HepG2 (cell line): ENCODE measurements around the gene MYORG. TPM values are rescaled to one million over a fixed set of nuclear protein-coding genes. Genes with fewer than 3 reads are reported as not detected.
A peak's percentile ranks its signal among the peaks of the same experiment; 100 is the strongest.

ENCODE experiments used
- FOXA1 ChIP-seq, 2 experiments: fragments of 450-650 bp in 1 of 2; sonication (generic) in 1 of 2; formaldehyde crosslinking in 1 of 2; IDR thresholded peaks; 2 replicates each; pipeline versions ENCODE4 v1.4.0 to v1.6.1; 2016 to 2020; ENCODE audit warnings: missing genetic modification reagents in 1 of 2
- GATA4 ChIP-seq: sonication (generic); IDR thresholded peaks from 2 replicates; pipeline ENCODE4 v1.6.1; 2016; ENCODE audit warnings: antibody characterized with exemption, low read depth, borderline replicate concordance
- HHEX ChIP-seq: IDR thresholded peaks from 2 replicates; pipeline ENCODE4 v1.6.1; 2016; ENCODE audit warnings: control low read depth
- NCOA2 ChIP-seq: sonication (generic); formaldehyde crosslinking; IDR thresholded peaks from 2 replicates; pipeline ENCODE4 v1.8.0; 2022; ENCODE audit warnings: inconsistent platforms
- NR1H2 ChIP-seq: sonication (generic); formaldehyde crosslinking; IDR thresholded peaks from 2 replicates; pipeline ENCODE4 v1.8.1; 2022; ENCODE audit warnings: low read depth, missing genetic modification reagents, borderline replicate concordance
- PHF8 ChIP-seq: sonication (generic); formaldehyde crosslinking; IDR thresholded peaks from 2 replicates; pipeline ENCODE4 v1.5.0; 2020; ENCODE audit warnings: missing genetic modification reagents
- RBM22 ChIP-seq: fragments of 200-400 bp; formaldehyde crosslinking; optimal IDR thresholded peaks from 2 replicates; pipeline ENCODE3; 2017; ENCODE audit warnings: mild to moderate bottlenecking, low read length, moderate library complexity
- SKI ChIP-seq: fragments of 450-650 bp; IDR thresholded peaks from one replicate; pipeline ENCODE4 v1.6.1; 2018; ENCODE audit warnings: mild to moderate bottlenecking; ENCODE audit not compliant: partially characterized antibody
- ZNF17 ChIP-seq: sonication (generic); formaldehyde crosslinking; IDR thresholded peaks from 2 replicates; pipeline ENCODE4 v1.5.0; 2020; ENCODE audit warnings: mild to moderate bottlenecking, missing genetic modification reagents
- ZNF224 ChIP-seq: sonication (generic); formaldehyde crosslinking; IDR thresholded peaks from 2 replicates; pipeline ENCODE4 v1.5.0; 2020; ENCODE audit warnings: mild to moderate bottlenecking, missing genetic modification reagents
- ZNF629 ChIP-seq: sonication (generic); formaldehyde crosslinking; conservative IDR thresholded peaks from 2 replicates; pipeline ENCODE4 v1.5.0; 2020; ENCODE audit warnings: missing genetic modification reagents
- ZNF644 ChIP-seq: IDR thresholded peaks from 2 replicates; pipeline ENCODE4 v1.6.1; 2016; ENCODE audit warnings: low read depth
- ZNF652 ChIP-seq: IDR thresholded peaks from 2 replicates; pipeline ENCODE4 v1.6.1; 2016; ENCODE audit warnings: low read depth, borderline replicate concordance
- ZSCAN20 ChIP-seq: sonication (generic); formaldehyde crosslinking; IDR thresholded peaks from 2 replicates; pipeline ENCODE4 v1.4.0; 2020; ENCODE audit warnings: missing genetic modification reagents, mild to moderate bottlenecking, borderline replicate concordance
- polyA plus RNA-seq, 8 experiments: library from polyadenylated mRNA; depleted of rRNA in 3 of 8; stranded (reverse) in 7 of 8; unstranded in 1 of 8; fragments of >200 nt; fragmentation: Illumina TruSeq in 4 of 8; extraction: Trizol in 4 of 8; gene quantifications; 2 replicates each; pipeline versions ENCODE4 v1.2.1 to v1.2.3, GENCODE V29; 2011 to 2016; ENCODE audit warnings: low read depth in 4 of 8, missing spikeins in 1 of 8, mixed read lengths in 1 of 8; ENCODE audit not compliant: insufficient read depth in 1 of 8
- total RNA-seq, 5 experiments: library from RNA; depleted of rRNA; stranded (reverse); fragments of >200 nt; fragmentation: Illumina TruSeq; extraction: Trizol; gene quantifications; 2 replicates each; pipeline ENCODE4 v1.2.3, GENCODE V29; 2016; ENCODE audit warnings: low read depth in 1 of 5
- TF ChIP-seq, protein P1 (sequence below): sonication (generic); formaldehyde crosslinking; conservative IDR thresholded peaks from 2 replicates; pipeline ENCODE4 v1.4.0; 2020; ENCODE audit warnings: missing genetic modification reagents
- TF ChIP-seq, protein P2 (sequence below), 2 experiments: sonication (generic) in 1 of 2; formaldehyde crosslinking in 1 of 2; IDR thresholded peaks; 2 replicates each; pipeline versions ENCODE4 v1.5.1 to v1.6.1; 2011 to 2020; ENCODE audit warnings: borderline replicate concordance in 1 of 2, low read depth in 1 of 2, low read length in 1 of 2, mild to moderate bottlenecking in 1 of 2, missing genetic modification reagents in 1 of 2, moderate library complexity in 1 of 2
- TF ChIP-seq, protein P3 (sequence below): sonication (generic); formaldehyde crosslinking; conservative IDR thresholded peaks from 2 replicates; pipeline ENCODE4 v1.8.1; 2023; ENCODE audit warnings: missing genetic modification reagents
- TF ChIP-seq, protein P4 (sequence below): sonication (generic); formaldehyde crosslinking; IDR thresholded peaks from 2 replicates; pipeline ENCODE4 v1.8.0; 2022; ENCODE audit warnings: mild to moderate bottlenecking, missing genetic modification reagents; ENCODE audit not compliant: insufficient replicate concordance
- TF ChIP-seq, protein P5 (sequence below): sonication (generic); formaldehyde crosslinking; IDR thresholded peaks from 2 replicates; pipeline ENCODE4 v1.8.0; 2022; ENCODE audit warnings: missing genetic modification reagents, mild to moderate bottlenecking, inconsistent platforms, borderline replicate concordance

MYORG gene
- total and polyA plus RNA-seq, 2 of the 13 experiments (the other 11 are each of a cell fraction or from before 2014, with no cell fraction given), result 11.1 to 22.4 TPM

DNA sequence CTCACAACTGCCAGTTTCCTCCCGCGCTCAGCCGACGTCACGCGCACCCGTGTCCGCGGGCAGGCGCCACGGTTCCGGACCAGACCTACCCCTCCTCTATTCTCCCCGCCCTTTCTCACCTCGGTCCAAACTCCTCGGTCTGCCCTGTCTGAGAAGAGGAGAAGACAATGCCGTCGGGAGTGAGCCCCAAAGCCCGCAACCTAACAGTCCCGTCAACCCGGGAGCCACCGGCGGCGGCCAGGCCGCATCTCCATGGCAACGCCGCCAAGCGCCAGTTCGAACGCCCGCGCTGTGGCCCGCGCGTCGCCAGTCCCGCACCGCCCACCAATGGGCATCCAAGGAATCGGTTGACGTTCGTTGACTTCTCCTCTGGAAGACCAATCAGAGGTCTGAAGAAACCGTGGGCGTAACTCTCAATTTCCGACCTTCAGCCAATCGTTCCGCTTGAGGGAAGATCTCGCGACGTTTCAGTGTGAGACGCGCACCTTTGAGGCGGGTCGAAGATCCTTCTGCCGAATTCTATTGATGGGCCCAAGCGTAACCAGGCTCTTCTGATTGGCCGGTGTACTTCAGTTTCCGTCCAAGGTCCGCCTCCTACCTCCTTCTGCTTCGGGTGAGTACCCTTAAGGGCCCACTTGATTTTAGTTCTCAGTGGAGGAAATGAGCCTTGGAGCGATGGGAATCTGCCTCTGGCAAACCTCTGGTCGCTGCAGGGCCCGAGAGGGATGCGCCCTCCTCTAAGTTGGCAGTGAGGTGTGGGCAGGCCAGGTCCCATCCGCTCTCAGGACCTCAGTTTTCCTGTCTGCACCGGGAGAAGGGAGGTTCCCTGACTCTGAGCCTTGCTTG is 47.5 kb downstream of the MYORG start, which contains the start of the genes KIF24 and NUDT2 (continued):
- TF ChIP-seq, protein P1, sequence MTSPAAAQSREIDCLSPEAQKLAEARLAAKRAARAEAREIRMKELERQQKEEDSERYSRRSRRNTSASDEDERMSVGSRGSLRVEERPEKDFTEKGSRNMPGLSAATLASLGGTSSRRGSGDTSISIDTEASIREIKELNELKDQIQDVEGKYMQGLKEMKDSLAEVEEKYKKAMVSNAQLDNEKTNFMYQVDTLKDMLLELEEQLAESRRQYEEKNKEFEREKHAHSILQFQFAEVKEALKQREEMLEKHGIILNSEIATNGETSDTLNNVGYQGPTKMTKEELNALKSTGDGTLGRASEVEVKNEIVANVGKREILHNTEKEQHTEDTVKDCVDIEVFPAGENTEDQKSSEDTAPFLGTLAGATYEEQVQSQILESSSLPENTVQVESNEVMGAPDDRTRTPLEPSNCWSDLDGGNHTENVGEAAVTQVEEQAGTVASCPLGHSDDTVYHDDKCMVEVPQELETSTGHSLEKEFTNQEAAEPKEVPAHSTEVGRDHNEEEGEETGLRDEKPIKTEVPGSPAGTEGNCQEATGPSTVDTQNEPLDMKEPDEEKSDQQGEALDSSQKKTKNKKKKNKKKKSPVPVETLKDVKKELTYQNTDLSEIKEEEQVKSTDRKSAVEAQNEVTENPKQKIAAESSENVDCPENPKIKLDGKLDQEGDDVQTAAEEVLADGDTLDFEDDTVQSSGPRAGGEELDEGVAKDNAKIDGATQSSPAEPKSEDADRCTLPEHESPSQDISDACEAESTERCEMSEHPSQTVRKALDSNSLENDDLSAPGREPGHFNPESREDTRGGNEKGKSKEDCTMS (CRISPR knock-in tag), result no peak
- TF ChIP-seq SKI, result peak; percentile 7
- no peak for TF ChIP-seq ZNF644
- TF ChIP-seq RBM22, result no peak
- TF ChIP-seq NCOA2 (CRISPR knock-in tag), result no peak
- TF ChIP-seq, protein P2, sequence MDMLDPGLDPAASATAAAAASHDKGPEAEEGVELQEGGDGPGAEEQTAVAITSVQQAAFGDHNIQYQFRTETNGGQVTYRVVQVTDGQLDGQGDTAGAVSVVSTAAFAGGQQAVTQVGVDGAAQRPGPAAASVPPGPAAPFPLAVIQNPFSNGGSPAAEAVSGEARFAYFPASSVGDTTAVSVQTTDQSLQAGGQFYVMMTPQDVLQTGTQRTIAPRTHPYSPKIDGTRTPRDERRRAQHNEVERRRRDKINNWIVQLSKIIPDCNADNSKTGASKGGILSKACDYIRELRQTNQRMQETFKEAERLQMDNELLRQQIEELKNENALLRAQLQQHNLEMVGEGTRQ (IDR thresholded peaks at IDR 0.05; ENCODE audit: low read depth, low read length), result no peak
- TF ChIP-seq, protein P2 (CRISPR knock-in tag; IDR thresholded peaks at IDR 0.05; ENCODE audit: borderline replicate concordance), result no peak
- TF ChIP-seq, protein P3, sequence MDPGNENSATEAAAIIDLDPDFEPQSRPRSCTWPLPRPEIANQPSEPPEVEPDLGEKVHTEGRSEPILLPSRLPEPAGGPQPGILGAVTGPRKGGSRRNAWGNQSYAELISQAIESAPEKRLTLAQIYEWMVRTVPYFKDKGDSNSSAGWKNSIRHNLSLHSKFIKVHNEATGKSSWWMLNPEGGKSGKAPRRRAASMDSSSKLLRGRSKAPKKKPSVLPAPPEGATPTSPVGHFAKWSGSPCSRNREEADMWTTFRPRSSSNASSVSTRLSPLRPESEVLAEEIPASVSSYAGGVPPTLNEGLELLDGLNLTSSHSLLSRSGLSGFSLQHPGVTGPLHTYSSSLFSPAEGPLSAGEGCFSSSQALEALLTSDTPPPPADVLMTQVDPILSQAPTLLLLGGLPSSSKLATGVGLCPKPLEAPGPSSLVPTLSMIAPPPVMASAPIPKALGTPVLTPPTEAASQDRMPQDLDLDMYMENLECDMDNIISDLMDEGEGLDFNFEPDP (CRISPR knock-in tag), result no peak
- no peak for TF ChIP-seq ZNF17 (CRISPR knock-in tag)
- TF ChIP-seq, protein P4, sequence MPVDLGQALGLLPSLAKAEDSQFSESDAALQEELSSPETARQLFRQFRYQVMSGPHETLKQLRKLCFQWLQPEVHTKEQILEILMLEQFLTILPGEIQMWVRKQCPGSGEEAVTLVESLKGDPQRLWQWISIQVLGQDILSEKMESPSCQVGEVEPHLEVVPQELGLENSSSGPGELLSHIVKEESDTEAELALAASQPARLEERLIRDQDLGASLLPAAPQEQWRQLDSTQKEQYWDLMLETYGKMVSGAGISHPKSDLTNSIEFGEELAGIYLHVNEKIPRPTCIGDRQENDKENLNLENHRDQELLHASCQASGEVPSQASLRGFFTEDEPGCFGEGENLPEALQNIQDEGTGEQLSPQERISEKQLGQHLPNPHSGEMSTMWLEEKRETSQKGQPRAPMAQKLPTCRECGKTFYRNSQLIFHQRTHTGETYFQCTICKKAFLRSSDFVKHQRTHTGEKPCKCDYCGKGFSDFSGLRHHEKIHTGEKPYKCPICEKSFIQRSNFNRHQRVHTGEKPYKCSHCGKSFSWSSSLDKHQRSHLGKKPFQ (CRISPR knock-in tag), result no peak
- no peak for TF ChIP-seq HHEX (CRISPR knock-in tag)
- no peak for TF ChIP-seq ZNF652
- no peak for TF ChIP-seq FOXA1 (IDR thresholded peaks at IDR 0.05)
- TF ChIP-seq FOXA1 (CRISPR knock-in tag; IDR thresholded peaks at IDR 0.05), result 0 out of 2 replicates have a peak, but pooled peaks have one; percentile 7
- no peak for TF ChIP-seq ZSCAN20
- TF ChIP-seq ZNF224 (CRISPR knock-in tag), result no peak
- TF ChIP-seq PHF8 (CRISPR knock-in tag), result peak; percentile 88
- TF ChIP-seq, protein P5, sequence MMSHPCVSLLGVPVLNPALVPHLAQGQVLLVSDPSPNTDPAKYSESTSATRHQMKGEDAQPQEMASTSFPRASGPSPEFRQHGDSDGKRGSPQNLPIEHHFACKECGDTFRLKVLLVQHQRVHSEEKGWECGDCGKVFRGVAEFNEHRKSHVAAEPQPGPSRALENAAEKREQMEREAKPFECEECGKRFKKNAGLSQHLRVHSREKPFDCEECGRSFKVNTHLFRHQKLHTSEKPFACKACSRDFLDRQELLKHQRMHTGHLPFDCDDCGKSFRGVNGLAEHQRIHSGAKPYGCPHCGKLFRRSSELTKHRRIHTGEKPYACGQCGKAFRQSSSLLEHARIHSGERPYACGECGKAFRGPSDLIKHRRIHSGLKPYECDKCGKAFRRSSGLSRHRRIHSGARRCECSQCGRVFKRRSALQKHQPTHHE (CRISPR knock-in tag), result peak; percentile 67; the same call in 1 of the 2 replicates
- TF ChIP-seq NR1H2 (CRISPR knock-in tag), result no peak
- peak; percentile 51; the same call in 1 of the 2 replicates for TF ChIP-seq ZNF629 (CRISPR knock-in tag)
- TF ChIP-seq GATA4, result no peak
